ENCODE measurements around the gene ARHGAP26. TPM values are rescaled to one million over a fixed set of nuclear protein-coding genes. Genes with fewer than 3 reads are reported as not detected.

The ARHGAP26 gene
- total RNA-seq, 1 donor from 2014 or later: 14.1 TPM

GRCh38 chr5:142735323-142736246 lies 34.6 kb upstream of the ARHGAP26 start:
- Mint-ChIP-seq H3K27me3 (ENCODE audit: unreplicated experiment) (no peaks in the 10 kb centered on the region), H3K36me3 (ENCODE audit: unreplicated experiment) (no peaks in the 10 kb centered on the region), H3K9me3 (ENCODE audit: unreplicated experiment) (no peaks in the 10 kb centered on the region), H3K27ac (ENCODE audit: unreplicated experiment) (no peak overlapping the region), H3K4me1 (ENCODE audit: unreplicated experiment) (peaks cover 3% of the 10 kb centered on the region), H3K4me3 (ENCODE audit: unreplicated experiment) (no peak overlapping the region)
- TF ChIP-seq, protein P1, sequence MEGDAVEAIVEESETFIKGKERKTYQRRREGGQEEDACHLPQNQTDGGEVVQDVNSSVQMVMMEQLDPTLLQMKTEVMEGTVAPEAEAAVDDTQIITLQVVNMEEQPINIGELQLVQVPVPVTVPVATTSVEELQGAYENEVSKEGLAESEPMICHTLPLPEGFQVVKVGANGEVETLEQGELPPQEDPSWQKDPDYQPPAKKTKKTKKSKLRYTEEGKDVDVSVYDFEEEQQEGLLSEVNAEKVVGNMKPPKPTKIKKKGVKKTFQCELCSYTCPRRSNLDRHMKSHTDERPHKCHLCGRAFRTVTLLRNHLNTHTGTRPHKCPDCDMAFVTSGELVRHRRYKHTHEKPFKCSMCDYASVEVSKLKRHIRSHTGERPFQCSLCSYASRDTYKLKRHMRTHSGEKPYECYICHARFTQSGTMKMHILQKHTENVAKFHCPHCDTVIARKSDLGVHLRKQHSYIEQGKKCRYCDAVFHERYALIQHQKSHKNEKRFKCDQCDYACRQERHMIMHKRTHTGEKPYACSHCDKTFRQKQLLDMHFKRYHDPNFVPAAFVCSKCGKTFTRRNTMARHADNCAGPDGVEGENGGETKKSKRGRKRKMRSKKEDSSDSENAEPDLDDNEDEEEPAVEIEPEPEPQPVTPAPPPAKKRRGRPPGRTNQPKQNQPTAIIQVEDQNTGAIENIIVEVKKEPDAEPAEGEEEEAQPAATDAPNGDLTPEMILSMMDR (IDR thresholded peaks at IDR 0.05): no peak
- no peak for DNase-seq (ENCODE audit: extremely low spot score, unreplicated experiment)

GRCh38 chr5:142736247-142736632 lies 33.9 kb upstream of the ARHGAP26 start:
- TF ChIP-seq, protein P1 (IDR thresholded peaks at IDR 0.05): no peak
- H3K9me3 Mint-ChIP-seq (ENCODE audit: unreplicated experiment): no peaks in the 10 kb centered on the region
- no peak for DNase-seq (ENCODE audit: extremely low spot score, unreplicated experiment)
- no peak overlapping the region for H3K27ac Mint-ChIP-seq (ENCODE audit: unreplicated experiment)
- no peaks in the 10 kb centered on the region for H3K36me3 Mint-ChIP-seq (ENCODE audit: unreplicated experiment)
- H3K4me1 Mint-ChIP-seq (ENCODE audit: unreplicated experiment): peaks cover 3% of the 10 kb centered on the region
- no peaks in the 10 kb centered on the region for H3K27me3 Mint-ChIP-seq (ENCODE audit: unreplicated experiment)
- H3K4me3 Mint-ChIP-seq (ENCODE audit: unreplicated experiment): no peak overlapping the region

- no peaks in the 10 kb centered on the region for H3K27me3 Mint-ChIP-seq (ENCODE audit: unreplicated experiment)
- H3K36me3 Mint-ChIP-seq (ENCODE audit: unreplicated experiment): no peaks in the 10 kb centered on the region
- no peaks in the 10 kb centered on the region for H3K9me3 Mint-ChIP-seq (ENCODE audit: unreplicated experiment)
- no peak for DNase-seq (ENCODE audit: extremely low spot score, unreplicated experiment)
- no peak overlapping the region for H3K27ac Mint-ChIP-seq (ENCODE audit: unreplicated experiment)
- TF ChIP-seq, protein P1 (IDR thresholded peaks at IDR 0.05): no peak
- H3K4me3 Mint-ChIP-seq (ENCODE audit: unreplicated experiment): no peak overlapping the region
- H3K4me1 Mint-ChIP-seq (ENCODE audit: unreplicated experiment): peaks cover 3% of the 10 kb centered on the region
Measured at GRCh38 chr5:142737179-142737578, 33.0 kb upstream of the ARHGAP26 start.

GRCh38 chr5:142740474-142741242 lies 29.5 kb upstream of the ARHGAP26 start:
- DNase-seq (ENCODE audit: extremely low spot score, unreplicated experiment): no peak
- no peak overlapping the region for H3K27ac Mint-ChIP-seq (ENCODE audit: unreplicated experiment)
- H3K36me3 Mint-ChIP-seq (ENCODE audit: unreplicated experiment): no peaks in the 10 kb centered on the region
- H3K4me3 Mint-ChIP-seq (ENCODE audit: unreplicated experiment): no peak overlapping the region
- no peaks in the 10 kb centered on the region for H3K27me3 Mint-ChIP-seq (ENCODE audit: unreplicated experiment)
- peaks cover 16% of the 10 kb centered on the region for H3K4me1 Mint-ChIP-seq (ENCODE audit: unreplicated experiment)
- no peaks in the 10 kb centered on the region for H3K9me3 Mint-ChIP-seq (ENCODE audit: unreplicated experiment)
- TF ChIP-seq, protein P1 (IDR thresholded peaks at IDR 0.05): no peak

All from osteocyte (in vitro differentiated cells).